B cell (primary cell): ENCODE data around the gene CRIP3. TPM values are rescaled to one million over a fixed set of nuclear protein-coding genes. Genes with fewer than 3 reads are reported as not detected.

Source experiments
- ATAC-seq: fragments of 200-7000 bp; cut with Tn5 transposase; one replicate; pipeline ENCODE4 v1.10.0; 2021; ENCODE audit warnings: low read depth, mild to moderate bottlenecking, moderate number of reproducible peaks, moderate library complexity
- CTCF ChIA-PET: fragments of 350-600 bp; sonication (Branson Sonifier 250); formaldehyde crosslinking; loops from one replicate; lab custom pipeline; 2021; ENCODE audit warnings: antibody characterized with exemption, inconsistent platforms; lab: Charles Lee
- POLR2A ChIA-PET: fragments of 350-600 bp; sonication (Branson Sonifier 250); formaldehyde crosslinking; loops from one replicate; lab custom pipeline; 2021; ENCODE audit warnings: antibody characterized with exemption; lab: Charles Lee
- DNase-seq: peaks from one replicate; pipeline ENCODE4 v3.0.0; 2013
- H2AFZ ChIP-seq: 2 replicates; pipeline ENCODE4 v1.6.1; 2012; ENCODE audit warnings: mild to moderate bottlenecking, low read depth, low read length; ENCODE audit not compliant: insufficient read depth, poor library complexity, severe bottlenecking
- H3K27ac ChIP-seq, 2 donors: 1 replicate in 1 of 2; 2 replicates in 1 of 2; pipeline ENCODE4 v1.5.1; 2012 to 2013; ENCODE audit warnings: low read length in 2 of 2, mild to moderate bottlenecking in 2 of 2, moderate library complexity in 1 of 2
- H3K27me3 ChIP-seq, 4 experiments: fragments of 200-600 bp in 1 of 4; sonication (generic) in 1 of 4; replicated peaks in 1 of 4; 1 replicate in 2 of 4; 2 replicates in 2 of 4; pipeline versions ENCODE4 v1.6.1 to v1.7.0; 2013 to 2016; ENCODE audit warnings: low read length in 3 of 4, mild to moderate bottlenecking in 2 of 4, mixed read lengths in 1 of 4, moderate library complexity in 1 of 4; ENCODE audit not compliant: insufficient read depth in 4 of 4, control insufficient read depth in 3 of 4; ENCODE audit errors: control extremely low read depth in 1 of 4
- H3K36me3 ChIP-seq, 2 experiments: replicated peaks in 1 of 2; 1 replicate in 1 of 2; 2 replicates in 1 of 2; pipeline versions ENCODE4 v1.6.1 to v1.7.1; 2013; ENCODE audit warnings: low read length in 1 of 2; ENCODE audit not compliant: insufficient read depth in 2 of 2, control insufficient read depth in 1 of 2; ENCODE audit errors: control extremely low read depth in 1 of 2, extremely low read depth in 1 of 2
- H3K4me1 ChIP-seq, 2 donors: fragments of 200-600 bp in 1 of 2; sonication (generic) in 1 of 2; 1 replicate in 1 of 2; 2 replicates in 1 of 2; pipeline versions ENCODE4 v1.5.1 to v1.6.1; 2013 to 2017; ENCODE audit warnings: low read length in 2 of 2; ENCODE audit not compliant: control insufficient read depth in 2 of 2, insufficient read depth in 2 of 2
- H3K4me2 ChIP-seq: replicated peaks from 2 replicates; pipeline ENCODE3; 2012; ENCODE audit warnings: mild to moderate bottlenecking, low read depth, low read length; ENCODE audit not compliant: poor library complexity, severe bottlenecking
- H3K4me3 ChIP-seq, 5 experiments: fragments of 200-600 bp in 1 of 5; sonication (generic) in 1 of 5; 1 replicate in 3 of 5; 2 replicates in 2 of 5; pipeline versions ENCODE4 v1.5.1 to v1.7.0; 2011 to 2016; ENCODE audit warnings: low read length in 4 of 5, mild to moderate bottlenecking in 4 of 5, low read depth in 2 of 5, control low read depth in 1 of 5, moderate library complexity in 1 of 5; ENCODE audit not compliant: insufficient read depth in 1 of 5; ENCODE audit errors: control extremely low read depth in 1 of 5, extremely low read depth in 1 of 5
- H3K79me2 ChIP-seq: fragments of 200-600 bp; sonication (generic); one replicate; pipeline ENCODE4 v1.6.0; 2016; ENCODE audit warnings: low read length; ENCODE audit not compliant: control insufficient read depth, insufficient read depth
- H3K9ac ChIP-seq: fragments of 200-600 bp; sonication (generic); 2 replicates; pipeline ENCODE4 v1.6.1; 2017; ENCODE audit warnings: mild to moderate bottlenecking, low read length, moderate library complexity
- H3K9me3 ChIP-seq, 3 donors: one replicate each; pipeline versions ENCODE4 v1.6.1 to v1.7.1; 2013; ENCODE audit warnings: low read length in 2 of 3; ENCODE audit not compliant: control insufficient read depth in 2 of 3, insufficient read depth in 1 of 3; ENCODE audit errors: control extremely low read depth in 1 of 3
- H4K20me1 ChIP-seq: 2 replicates; pipeline ENCODE4 v1.6.0; 2012; ENCODE audit warnings: mild to moderate bottlenecking, low read length; ENCODE audit not compliant: insufficient read depth, control insufficient read depth, poor library complexity, severe bottlenecking
- H3K27ac Mint-ChIP-seq: one replicate; pipeline ENCODE4 v1.8.0; 2021; ENCODE audit warnings: mixed read lengths
- H3K27me3 Mint-ChIP-seq: one replicate; pipeline ENCODE4 v1.8.0; 2021; ENCODE audit warnings: mixed read lengths
- H3K4me1 Mint-ChIP-seq: one replicate; pipeline ENCODE4 v1.8.0; 2021; ENCODE audit warnings: mixed read lengths
- H3K4me3 Mint-ChIP-seq: one replicate; pipeline ENCODE4 v1.8.0; 2021; ENCODE audit warnings: mixed read lengths
- H3K9me3 Mint-ChIP-seq: one replicate; pipeline ENCODE4 v1.8.0; 2022; ENCODE audit warnings: mixed read lengths; ENCODE audit not compliant: insufficient read depth
- CTCF ChIP-seq: fragments of 200-600 bp; IDR thresholded peaks from one replicate; pipeline ENCODE4 v1.8.0; 2022; ENCODE audit warnings: antibody characterized with exemption, mild to moderate bottlenecking
- EZH2 ChIP-seq: IDR thresholded peaks from 2 replicates; pipeline ENCODE4 v1.6.1; 2012; ENCODE audit warnings: borderline replicate concordance, low read depth, mild to moderate bottlenecking, moderate library complexity, low read length; ENCODE audit not compliant: insufficient read depth, poor library complexity, severe bottlenecking
- WGBS: methylation state at CpG from one replicate; pipeline ENCODE4 v1.1.5; 2013; ENCODE audit warnings: missing lambda C conversion rate; ENCODE audit not compliant: insufficient coverage; 5-methylcytosine and 5-hydroxymethylcytosine counted together
- intact Hi-C: fragments of 100-400 bp; cut with micrococcal nuclease; formaldehyde crosslinking; loops from one replicate; pipeline ENCODE4 v1.10.0; 2022
- polyA plus RNA-seq: library from polyadenylated mRNA; depleted of rRNA; stranded (reverse); fragments of >200 nt; gene quantifications from 2 replicates; pipeline ENCODE4 v1.2.3, GENCODE V29; 2012
- total RNA-seq, 2 donors: library from RNA; stranded (reverse); fragments of 120-200 nt in 1 of 2; gene quantifications; 1 replicate in 1 of 2; 2 replicates in 1 of 2; pipeline versions ENCODE4 v1.2.3 to v1.2.4, GENCODE V29; 2013 to 2022

The CRIP3 gene
- total and polyA plus RNA-seq, 2 donors (not counting 1 experiment from before 2014, with no cell fraction given) = 25.8 to 64.6 TPM

- Histone ChIP-seq H3K36me3 (no peaks in the 10 kb centered on the region), H4K20me1 (peaks cover 5% of the 10 kb centered on the region), H3K4me2 (no peak overlapping the region), H2AFZ (no peak overlapping the region), H3K4me3 (no peak overlapping the region), H3K9ac (no peak overlapping the region), H3K4me1 (peaks cover 16 to 19% of the 10 kb centered on the region in 2 donors), H3K27ac (no peak overlapping the region), H3K79me2 (no peaks in the 10 kb centered on the region), H3K9me3 (no peaks in the 10 kb centered on the region), H3K27me3 (peaks cover 0 to 37% (median 13%) of the 10 kb centered on the region in 4 experiments)
- H3K4me3 Mint-ChIP-seq = no peak overlapping the region
- peaks cover 35% of the 10 kb centered on the region for H3K27me3 Mint-ChIP-seq
- H3K9me3 Mint-ChIP-seq = no peaks in the 10 kb centered on the region
- POLR2A ChIA-PET = no interaction called here
- TF ChIP-seq CTCF (no peak), EZH2 (no peak)
- ATAC-seq (no peak), DNase-seq (no peak)
- intact Hi-C loops = no loop called here
- WGBS = no CpG with 5 or more reads among the region's 2 CpGs
- peaks cover 12% of the 10 kb centered on the region for H3K4me1 Mint-ChIP-seq
- CTCF ChIA-PET = interaction anchor here (1.3 to 1.5 kb wide), 2 partner anchors 11 to 17 kb away, joined by 3 to 7 read pairs; no protein-coding TSS in a partner anchor
- no peak overlapping the region for H3K27ac Mint-ChIP-seq
These were observed 28.4 kb downstream of the CRIP3 start for GRCh38 chr6:43280234-43280633.

GRCh38 chr6:43278524-43279078 is 30.0 kb downstream of the CRIP3 start:
- TF ChIP-seq CTCF (no peak), EZH2 (no peak)
- ChIA-PET CTCF (no interaction called here), POLR2A (no interaction called here)
- WGBS = 69% methylated on average over 3 of the region's 4 CpGs
- Histone ChIP-seq H3K9ac (no peak overlapping the region), H3K9me3 (no peaks in the 10 kb centered on the region), H3K4me1 (peaks cover 21 to 24% of the 10 kb centered on the region in 2 donors), H3K36me3 (no peaks in the 10 kb centered on the region), H2AFZ (no peak overlapping the region), H3K79me2 (no peaks in the 10 kb centered on the region), H3K4me3 (no peak overlapping the region), H3K4me2 (no peak overlapping the region), H3K27ac (no peak overlapping the region), H3K27me3 (peaks cover 0 to 34% (median 14%) of the 10 kb centered on the region in 4 experiments), H4K20me1 (peaks cover 5% of the 10 kb centered on the region)
- no peak for DNase-seq
- ATAC-seq = no peak
- Mint-ChIP-seq H3K9me3 (no peaks in the 10 kb centered on the region), H3K27ac (no peak overlapping the region), H3K4me1 (peaks cover 21% of the 10 kb centered on the region), H3K27me3 (peaks cover 41% of the 10 kb centered on the region), H3K4me3 (no peak overlapping the region)
- intact Hi-C loops = no loop called here
